Measurements from ENCODE around the gene PPM1D.

GRCh38 chr17:60699090-60699489, 99.1 kb downstream of the PPM1D start:
- no peak for TF ChIP-seq EZH2phosphoT487 (IDR thresholded peaks at IDR 0.05; ENCODE audit: borderline replicate concordance, low read length)
- no peak for TF ChIP-seq CTCF (IDR thresholded peaks at IDR 0.05; ENCODE audit: low read depth, low read length, poor library complexity, severe bottlenecking)

All from DOHH2 (cell line).